IgD-negative memory B cell (primary cell): ENCODE results near the gene THSD7A. TPM values are rescaled to one million over a fixed set of nuclear protein-coding genes. Genes with fewer than 3 reads are reported as not detected.

Source experiments
- H3K27ac Mint-ChIP-seq, 3 donors: one replicate each; pipeline ENCODE4 v1.8.0; 2020 to 2022; ENCODE audit warnings: mild to moderate bottlenecking in 3 of 3, mixed read lengths in 3 of 3, moderate library complexity in 1 of 3
- H3K27me3 Mint-ChIP-seq: one replicate; pipeline ENCODE4 v1.8.0; 2021; ENCODE audit warnings: mixed read lengths
- H3K36me3 Mint-ChIP-seq: one replicate; pipeline ENCODE4 v1.8.0; 2020; ENCODE audit warnings: mild to moderate bottlenecking, mixed read lengths
- H3K4me1 Mint-ChIP-seq, 3 donors: one replicate each; pipeline ENCODE4 v1.8.0; 2020 to 2022; ENCODE audit warnings: mixed read lengths in 3 of 3, mild to moderate bottlenecking in 1 of 3
- H3K4me3 Mint-ChIP-seq, 4 donors: one replicate each; pipeline ENCODE4 v1.8.0; 2020 to 2022; ENCODE audit warnings: mild to moderate bottlenecking in 4 of 4, mixed read lengths in 4 of 4, moderate library complexity in 3 of 4
- H3K9me3 Mint-ChIP-seq, 3 donors: one replicate each; pipeline ENCODE4 v1.8.0; 2020 to 2021; ENCODE audit warnings: mixed read lengths in 3 of 3, mild to moderate bottlenecking in 1 of 3
- polyA plus RNA-seq: library from polyadenylated mRNA; unstranded; fragments of 300-500 nt; fragmentation: Illumina TruSeq; gene quantifications from one replicate; pipeline ENCODE4 v1.2.3, GENCODE V29; 2021

Gene THSD7A
- polyA plus RNA-seq: not detected

GRCh38 chr7:11831736-11832495 is at the start of gene THSD7A:
Gene THSD7A, minus strand, starts transcription at chr7:11832198. Its CDS starts 252 bp downstream, at chr7:11831946.
- peak within 1 kb of the TSS in 2 of 4 donors; percentile 1 to 38 for H3K4me3 Mint-ChIP-seq
- peaks cover 20% of the 10 kb centered on the region for H3K27me3 Mint-ChIP-seq
- H3K9me3 Mint-ChIP-seq: peaks cover 0 to 4% (median 3%) of the 10 kb centered on the region in 3 donors
- no peak within 1 kb of the TSS for H3K27ac Mint-ChIP-seq
- H3K4me1 Mint-ChIP-seq: peaks cover 3 to 10% (median 10%) of the 10 kb centered on the region in 3 donors
- no peaks in the 10 kb centered on the region for H3K36me3 Mint-ChIP-seq

GRCh38 chr7:11881680-11882079 is 49.7 kb upstream of the THSD7A start:
- H3K27ac Mint-ChIP-seq: no peak overlapping the region
- H3K4me3 Mint-ChIP-seq: no peak overlapping the region
- H3K27me3 Mint-ChIP-seq: no peaks in the 10 kb centered on the region
- H3K9me3 Mint-ChIP-seq: peaks cover 0 to 5% (median 3%) of the 10 kb centered on the region in 3 donors
- H3K4me1 Mint-ChIP-seq: no peaks in the 10 kb centered on the region
- H3K36me3 Mint-ChIP-seq: no peaks in the 10 kb centered on the region

DNA sequence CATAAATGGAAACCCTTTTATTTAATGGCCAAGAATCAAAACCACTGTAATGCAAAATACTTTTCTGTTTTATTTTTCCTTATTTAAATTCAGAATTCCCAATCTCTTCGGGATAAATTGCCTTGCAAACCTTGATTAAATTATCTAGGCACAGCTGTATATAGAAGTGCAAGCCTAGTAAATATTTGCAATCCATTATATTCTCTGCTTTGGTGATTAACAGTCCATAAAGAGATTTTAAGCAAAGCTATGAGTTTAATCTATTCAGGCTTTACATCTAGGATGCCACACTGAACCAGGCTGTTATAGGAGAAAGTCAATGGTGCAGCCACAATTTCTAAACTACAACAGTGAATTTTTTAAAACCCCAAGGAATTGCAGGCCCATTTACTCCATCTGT is 43.6 kb upstream of the THSD7A start:
- Mint-ChIP-seq H3K27me3 (no peaks in the 10 kb centered on the region), H3K4me1 (no peaks in the 10 kb centered on the region), H3K4me3 (no peak overlapping the region), H3K9me3 (peaks cover 0 to 3% (median 1%) of the 10 kb centered on the region in 3 donors), H3K36me3 (no peaks in the 10 kb centered on the region), H3K27ac (no peak overlapping the region)

- H3K27ac Mint-ChIP-seq: no peak overlapping the region
- peaks cover 1 to 19% (median 5%) of the 10 kb centered on the region in 3 donors for H3K9me3 Mint-ChIP-seq
- H3K4me3 Mint-ChIP-seq: no peak overlapping the region
- no peaks in the 10 kb centered on the region for H3K27me3 Mint-ChIP-seq
- peaks cover 2% of the 10 kb centered on the region for H3K36me3 Mint-ChIP-seq
- H3K4me1 Mint-ChIP-seq: no peaks in the 10 kb centered on the region
Observed at GRCh38 chr7:11865671-11866070, 33.7 kb upstream of the THSD7A start.

- H3K9me3 Mint-ChIP-seq: peaks cover 0 to 5% (median 4%) of the 10 kb centered on the region in 3 donors
- H3K4me3 Mint-ChIP-seq: no peak overlapping the region
- H3K27ac Mint-ChIP-seq: no peak overlapping the region
- no peaks in the 10 kb centered on the region for H3K4me1 Mint-ChIP-seq
- H3K27me3 Mint-ChIP-seq: no peaks in the 10 kb centered on the region
- no peaks in the 10 kb centered on the region for H3K36me3 Mint-ChIP-seq
Observed at GRCh38 chr7:11858622-11859302, 26.8 kb upstream of the THSD7A start.

DNA sequence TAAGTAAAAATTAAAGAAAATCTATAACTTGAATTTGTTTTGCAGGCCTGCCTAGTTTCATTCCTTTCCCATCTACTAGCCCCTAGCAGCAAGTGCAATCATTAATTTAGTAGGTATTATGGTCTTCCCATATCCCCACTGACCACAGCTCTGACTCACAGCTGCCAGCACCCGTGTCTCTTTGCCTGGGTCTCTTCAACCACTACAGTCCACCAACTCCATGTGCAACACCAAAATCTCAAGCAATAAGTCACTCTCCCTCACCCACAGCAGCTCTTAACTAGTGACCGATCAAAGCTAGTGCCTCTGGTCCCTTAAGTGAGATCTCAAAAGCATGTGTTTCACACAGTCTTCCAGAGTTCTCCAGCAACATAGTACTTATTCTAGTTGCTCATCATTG is 26.0 kb upstream of the THSD7A start:
- no peaks in the 10 kb centered on the region for H3K27me3 Mint-ChIP-seq
- H3K9me3 Mint-ChIP-seq: peaks cover 2 to 5% (median 4%) of the 10 kb centered on the region in 3 donors

DNA sequence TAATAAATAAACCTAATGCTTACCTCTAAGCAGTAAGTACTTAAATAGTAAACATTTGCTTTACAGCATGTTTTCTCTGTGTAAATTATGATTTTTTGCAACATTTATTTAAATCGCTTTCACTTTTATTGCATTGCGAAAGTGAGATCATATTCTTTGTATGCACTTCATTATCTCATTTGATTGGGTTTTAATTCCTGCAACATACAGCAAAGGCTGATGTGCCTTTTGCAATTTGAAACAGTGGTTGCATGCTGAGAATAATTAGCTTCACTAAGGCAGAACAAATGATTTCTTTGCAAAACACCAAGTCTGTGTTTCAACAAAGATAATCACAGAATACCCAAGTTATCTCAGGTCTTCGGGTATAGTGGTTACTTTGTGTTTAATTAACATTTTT is 16.3 kb upstream of the THSD7A start:
- peaks cover 0 to 3% (median 0%) of the 10 kb centered on the region in 3 donors for H3K9me3 Mint-ChIP-seq
- no peaks in the 10 kb centered on the region for H3K36me3 Mint-ChIP-seq
- peaks cover 0 to 5% (median 2%) of the 10 kb centered on the region in 3 donors for H3K4me1 Mint-ChIP-seq
- no peak overlapping the region for H3K27ac Mint-ChIP-seq
- no peak overlapping the region for H3K4me3 Mint-ChIP-seq
- no peaks in the 10 kb centered on the region for H3K27me3 Mint-ChIP-seq

More for the DNA sequence above, 26.0 kb upstream of the THSD7A start:
- peak overlapping the region in 1 of 4 donors; percentile 1 for H3K4me3 Mint-ChIP-seq
- H3K4me1 Mint-ChIP-seq: no peaks in the 10 kb centered on the region
- H3K27ac Mint-ChIP-seq: no peak overlapping the region
- H3K36me3 Mint-ChIP-seq: no peaks in the 10 kb centered on the region

- H3K9me3 Mint-ChIP-seq: peaks cover 0 to under 1% (median 0%) of the 10 kb centered on the region in 3 donors
- H3K27ac Mint-ChIP-seq: no peak overlapping the region
- H3K36me3 Mint-ChIP-seq: no peaks in the 10 kb centered on the region
- H3K4me3 Mint-ChIP-seq: no peak overlapping the region
- peaks cover 0 to 5% (median 2%) of the 10 kb centered on the region in 3 donors for H3K4me1 Mint-ChIP-seq
- H3K27me3 Mint-ChIP-seq: no peaks in the 10 kb centered on the region
Observed at GRCh38 chr7:11847336-11847735, 15.3 kb upstream of the THSD7A start.

GRCh38 chr7:11846361-11846955 is 14.5 kb upstream of the THSD7A start:
- Mint-ChIP-seq H3K4me3 (no peak overlapping the region), H3K4me1 (peaks cover 0 to 5% (median 2%) of the 10 kb centered on the region in 3 donors), H3K27ac (no peak overlapping the region), H3K27me3 (no peaks in the 10 kb centered on the region), H3K9me3 (no peaks in the 10 kb centered on the region), H3K36me3 (no peaks in the 10 kb centered on the region)

DNA sequence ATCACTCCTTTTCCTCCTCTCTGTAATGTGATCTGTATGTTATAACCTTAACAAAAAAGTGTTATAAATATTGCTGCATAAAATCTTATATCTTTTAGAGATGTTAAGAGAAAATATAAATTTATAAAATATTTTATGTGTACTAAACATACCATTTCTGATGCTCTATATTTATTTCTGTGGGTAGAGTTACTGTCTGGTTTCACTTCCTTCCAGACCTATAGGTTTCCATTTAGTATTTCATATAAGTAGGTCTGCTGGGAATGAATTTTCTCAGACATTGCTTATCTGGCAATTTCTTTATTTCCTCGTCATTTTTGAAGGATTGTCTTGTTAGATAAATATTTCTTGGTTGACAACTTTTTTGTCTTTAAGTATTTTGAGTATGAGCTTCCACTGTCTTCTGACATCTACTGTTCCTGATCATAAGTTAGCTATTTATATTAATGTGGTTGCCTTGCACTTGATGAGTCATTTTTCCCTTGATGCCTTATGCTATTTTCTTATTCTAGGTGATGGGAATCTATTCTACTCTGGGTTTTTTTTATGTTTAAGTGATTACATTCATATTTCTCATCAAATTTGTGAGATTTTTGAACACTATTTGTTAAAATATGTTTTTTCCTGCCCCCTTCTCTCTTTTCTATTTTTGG is 11.2 kb upstream of the THSD7A start:
- no peaks in the 10 kb centered on the region for H3K9me3 Mint-ChIP-seq
- peak overlapping the region in 1 of 4 donors; percentile 63 for H3K4me3 Mint-ChIP-seq
- H3K27me3 Mint-ChIP-seq: no peaks in the 10 kb centered on the region
- no peak overlapping the region for H3K27ac Mint-ChIP-seq
- peaks cover 0 to 5% (median 0%) of the 10 kb centered on the region in 3 donors for H3K4me1 Mint-ChIP-seq
- H3K36me3 Mint-ChIP-seq: no peaks in the 10 kb centered on the region

GRCh38 chr7:11841657-11842056 is 9.7 kb upstream of the THSD7A start:
- Mint-ChIP-seq H3K4me1 (peaks cover 0 to 5% (median 1%) of the 10 kb centered on the region in 3 donors), H3K9me3 (peaks cover 0 to 5% (median 3%) of the 10 kb centered on the region in 3 donors), H3K27me3 (no peaks in the 10 kb centered on the region), H3K4me3 (no peak overlapping the region), H3K36me3 (no peaks in the 10 kb centered on the region), H3K27ac (no peak overlapping the region)

GRCh38 chr7:11835260-11835659 is 3.3 kb upstream of the THSD7A start:
- H3K4me3 Mint-ChIP-seq: no peak overlapping the region
- H3K36me3 Mint-ChIP-seq: no peaks in the 10 kb centered on the region
- peaks cover 0 to 6% (median 5%) of the 10 kb centered on the region in 3 donors for H3K9me3 Mint-ChIP-seq
- peaks cover 20% of the 10 kb centered on the region for H3K27me3 Mint-ChIP-seq
- H3K27ac Mint-ChIP-seq: no peak overlapping the region
- H3K4me1 Mint-ChIP-seq: peaks cover 4 to 10% (median 10%) of the 10 kb centered on the region in 3 donors

DNA sequence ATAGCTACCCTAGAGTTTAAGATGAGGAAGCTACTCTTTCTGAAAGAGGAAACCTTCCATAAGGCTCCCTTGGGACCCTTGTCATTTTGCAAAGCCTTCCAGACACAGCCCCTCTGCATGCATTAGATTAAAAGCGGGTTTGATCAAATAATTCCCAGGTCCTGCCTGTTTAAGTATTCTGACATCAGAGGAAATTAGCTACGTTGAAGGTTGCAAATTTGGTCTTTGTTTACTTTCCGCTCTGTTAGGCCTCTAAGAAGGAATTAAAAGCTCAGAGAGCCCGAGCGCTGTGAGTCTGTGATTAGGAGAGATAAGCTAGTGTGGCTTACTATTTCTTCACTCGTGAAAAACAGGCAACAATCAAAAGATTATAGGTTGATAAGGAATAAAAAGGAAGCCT is 1.4 kb upstream of the THSD7A start:
- H3K9me3 Mint-ChIP-seq: peaks cover 0 to 6% (median 5%) of the 10 kb centered on the region in 3 donors
- H3K27ac Mint-ChIP-seq: no peak overlapping the region
- no peaks in the 10 kb centered on the region for H3K36me3 Mint-ChIP-seq
- H3K4me1 Mint-ChIP-seq: peaks cover 4 to 10% (median 10%) of the 10 kb centered on the region in 3 donors
- peaks cover 20% of the 10 kb centered on the region for H3K27me3 Mint-ChIP-seq
- no peak overlapping the region for H3K4me3 Mint-ChIP-seq

DNA sequence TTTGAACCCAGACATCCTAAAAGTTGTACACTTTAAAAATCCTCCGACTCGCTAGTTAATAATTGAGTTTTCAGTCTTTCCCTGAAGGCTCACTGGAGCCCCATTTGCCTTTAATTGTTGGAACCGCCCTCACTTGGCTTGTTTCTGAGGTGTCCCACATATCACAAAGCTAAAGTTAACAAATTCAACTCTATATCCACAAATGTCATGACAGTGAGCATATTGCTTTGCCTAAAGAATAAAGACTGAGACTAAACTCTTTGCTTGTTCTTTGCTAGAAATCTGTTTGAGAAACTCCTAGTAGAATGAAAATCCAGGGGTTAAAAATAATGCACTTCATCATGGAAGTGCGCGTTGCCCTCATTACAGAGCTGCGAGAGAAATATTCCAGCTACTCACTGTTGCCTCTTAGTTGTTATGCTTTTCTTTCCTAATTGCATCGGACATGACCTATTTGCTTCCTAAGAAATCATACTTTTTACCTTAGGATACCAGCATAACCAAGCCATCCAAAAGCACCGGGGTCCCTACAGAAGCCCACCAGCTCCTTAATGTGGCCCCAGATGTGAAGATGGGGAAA is 752 bp downstream of the THSD7A start:
- H3K4me3 Mint-ChIP-seq: peak overlapping the region in 1 of 4 donors; percentile 18
- no peak overlapping the region for H3K27ac Mint-ChIP-seq
- no peaks in the 10 kb centered on the region for H3K36me3 Mint-ChIP-seq
- peaks cover 20% of the 10 kb centered on the region for H3K27me3 Mint-ChIP-seq
- peaks cover 0 to 2% (median 0%) of the 10 kb centered on the region in 3 donors for H3K9me3 Mint-ChIP-seq
- H3K4me1 Mint-ChIP-seq: peaks cover 3 to 10% (median 10%) of the 10 kb centered on the region in 3 donors
